Endothelial cell of umbilical vein (primary cell): ENCODE results near the gene PM20D1. TPM values are rescaled to one million over a fixed set of nuclear protein-coding genes. Genes with fewer than 3 reads are reported as not detected.

Experiments
- BruUV-seq: library from RNA; stranded (reverse); fragments of 400-500 nt; replicated peaks from 2 replicates; lab custom pipeline; 2021; lab: Mats Ljungman, UMichigan
- CTCF ChIA-PET: fragments of 300-600, 350-600 bp; sonication (Branson Sonifier 250); formaldehyde crosslinking; loops from one replicate; lab custom pipeline; 2021; ENCODE audit warnings: antibody characterized with exemption, inconsistent platforms; lab: Charles Lee
- POLR2A ChIA-PET: fragments of 300-600, 350-600 bp; sonication (Branson Sonifier 250); formaldehyde crosslinking; loops from one replicate; lab custom pipeline; 2021; ENCODE audit warnings: antibody characterized with exemption, inconsistent platforms; lab: Charles Lee
- DNase-seq: peaks from one replicate; pipeline ENCODE4 v3.0.0-alpha.2; 2011; ENCODE audit warnings: low read depth, low spot score
- FAIRE-seq: peaks from 2 replicates; lab custom pipeline; 2011; peaks lifted over from hg19 to GRCh38; lab: Jason Lieb, UNC
- H2AFZ ChIP-seq: 2 replicates; pipeline ENCODE4 v1.6.0; 2012; ENCODE audit warnings: low read depth, low read length, control low read depth, inconsistent platforms
- H3K27ac ChIP-seq: 2 replicates; pipeline ENCODE4 v1.5.1; 2011; ENCODE audit warnings: low read depth, mild to moderate bottlenecking, control low read depth, low read length, moderate library complexity; ENCODE audit not compliant: insufficient read depth
- H3K27me3 ChIP-seq, 2 experiments: 2 replicates each; pipeline versions ENCODE4 v1.6.0 to v1.6.1; 2011; ENCODE audit warnings: low read length in 2 of 2, mixed read lengths in 1 of 2; ENCODE audit not compliant: control insufficient read depth in 2 of 2, insufficient read depth in 2 of 2
- H3K36me3 ChIP-seq, 2 experiments: 2 replicates in 1 of 2; 3 replicates in 1 of 2; pipeline ENCODE4 v1.5.1; 2011; ENCODE audit warnings: low read length in 2 of 2, mild to moderate bottlenecking in 1 of 2, moderate library complexity in 1 of 2; ENCODE audit not compliant: control insufficient read depth in 2 of 2, insufficient read depth in 2 of 2; ENCODE audit errors: extremely low read depth in 1 of 2
- H3K4me1 ChIP-seq: 3 replicates; pipeline ENCODE4 v1.5.1; 2011; ENCODE audit warnings: mild to moderate bottlenecking, low read length; ENCODE audit not compliant: control insufficient read depth, insufficient read depth; ENCODE audit errors: extremely low read depth
- H3K4me2 ChIP-seq: 2 replicates; pipeline ENCODE4 v1.6.1; 2011; ENCODE audit warnings: low read length, control low read depth, mixed read lengths; ENCODE audit not compliant: insufficient read depth
- H3K4me3 ChIP-seq, 3 experiments: fragments of 200-600 bp in 1 of 3; sonication (generic), shearing (Covaris generic) in 1 of 3; replicated peaks in 1 of 3; 2 replicates each; pipeline ENCODE4 v1.5.1; 2011 to 2016; ENCODE audit warnings: control low read depth in 3 of 3, low read length in 3 of 3, mild to moderate bottlenecking in 2 of 3, inconsistent platforms in 1 of 3, low read depth in 1 of 3, moderate library complexity in 1 of 3; ENCODE audit not compliant: insufficient read depth in 1 of 3
- H3K79me2 ChIP-seq: 2 replicates; pipeline ENCODE4 v1.6.0; 2012; ENCODE audit warnings: low read length, inconsistent platforms; ENCODE audit not compliant: control insufficient read depth, insufficient read depth
- H3K9ac ChIP-seq: replicated peaks from 2 replicates; pipeline ENCODE3; 2011; ENCODE audit warnings: low read length, control low read depth; ENCODE audit not compliant: insufficient read depth; ENCODE audit errors: extremely low read depth
- H3K9me1 ChIP-seq: replicated peaks from 3 replicates; pipeline ENCODE4 v1.6.0; 2011; ENCODE audit warnings: mild to moderate bottlenecking, low read length; ENCODE audit not compliant: control insufficient read depth, insufficient read depth; ENCODE audit errors: extremely low read depth
- H3K9me3 ChIP-seq: replicated peaks from 2 replicates; pipeline ENCODE4 v1.5.1; 2012; ENCODE audit warnings: low read length, inconsistent platforms; ENCODE audit not compliant: control insufficient read depth, insufficient read depth
- H4K20me1 ChIP-seq: replicated peaks from 2 replicates; pipeline ENCODE3; 2011; ENCODE audit warnings: mild to moderate bottlenecking, low read length; ENCODE audit not compliant: control insufficient read depth, insufficient read depth; ENCODE audit errors: extremely low read depth
- CTCF ChIP-seq, 2 donors: IDR thresholded peaks; 1 replicate in 1 of 2; 2 replicates in 1 of 2; pipeline ENCODE4 v1.5.1; 2011; ENCODE audit warnings: low read length in 2 of 2, mild to moderate bottlenecking in 2 of 2, moderate library complexity in 2 of 2, control low read depth in 1 of 2, inconsistent platforms in 1 of 2, low read depth in 1 of 2; ENCODE audit not compliant: insufficient read depth in 1 of 2; ENCODE audit errors: extremely low read depth in 1 of 2
- EZH2 ChIP-seq: IDR thresholded peaks from 2 replicates; pipeline ENCODE4 v1.6.1; 2012; ENCODE audit warnings: borderline replicate concordance, low read depth, mild to moderate bottlenecking, moderate library complexity, low read length, inconsistent platforms; ENCODE audit not compliant: severe bottlenecking
- FOS ChIP-seq: IDR thresholded peaks from 2 replicates; pipeline ENCODE4 v1.6.1; 2011; ENCODE audit warnings: mild to moderate bottlenecking, low read length, moderate library complexity, borderline replicate concordance; ENCODE audit not compliant: insufficient read depth
- GATA2 ChIP-seq: IDR thresholded peaks from 2 replicates; pipeline ENCODE4 v1.7.0; 2011; ENCODE audit warnings: low read depth, mild to moderate bottlenecking, moderate library complexity, mixed read lengths, low read length; ENCODE audit not compliant: insufficient read length, insufficient read depth
- JUN ChIP-seq: IDR thresholded peaks from 2 replicates; pipeline ENCODE4 v1.6.1; 2011; ENCODE audit warnings: borderline replicate concordance, low read depth; ENCODE audit not compliant: insufficient read length, insufficient read depth
- MAX ChIP-seq: IDR thresholded peaks from 2 replicates; pipeline ENCODE4 v1.6.1; 2011; ENCODE audit not compliant: insufficient read depth, insufficient read length
- MYC ChIP-seq: IDR thresholded peaks from one replicate; pipeline ENCODE4 v1.6.1; 2011; ENCODE audit warnings: mild to moderate bottlenecking, low read depth, low read length
- POLR2A ChIP-seq: IDR thresholded peaks from 2 replicates; pipeline ENCODE4 v1.6.1; 2012; ENCODE audit warnings: low read depth, mild to moderate bottlenecking, control low read depth, low read length
- POLR2AphosphoS5 ChIP-seq: IDR thresholded peaks from 2 replicates; pipeline ENCODE4 v1.6.1; 2012; ENCODE audit warnings: low read depth, mild to moderate bottlenecking, control low read depth, low read length, moderate library complexity; ENCODE audit not compliant: insufficient read depth
- dilution Hi-C: fragments of 300-500 bp; cut with MboI; formaldehyde crosslinking; loops from one replicate; pipeline ENCODE4 v1.15.0; 2019; ENCODE audit warnings: low sequenced_read_pairs; ENCODE audit not compliant: extremely low pct_ligation_motif_present
- intact Hi-C: fragments of 100-400 bp; cut with micrococcal nuclease; formaldehyde crosslinking; loops from one replicate; pipeline ENCODE4 v1.10.0; 2022
- polyA plus RNA-seq, 4 experiments: library from polyadenylated mRNA; depleted of rRNA in 3 of 4; stranded (reverse) in 3 of 4; unstranded in 1 of 4; fragments of >200 nt; gene quantifications; 2 replicates each; pipeline versions ENCODE4 v1.2.1 to v1.2.3, GENCODE V29; 2011 to 2012; ENCODE audit warnings: missing spikeins in 1 of 4
- total RNA-seq: library from RNA; stranded (reverse); gene quantifications from 2 replicates; pipeline ENCODE4 v1.2.3, GENCODE V29; 2021

Gene PM20D1
- total and polyA plus RNA-seq, 2 donors (not counting 3 experiments of a cell fraction or from before 2014, with no cell fraction given): 0.11 TPM; not detected in 1

GRCh38 chr1:205810448-205811157, 39.3 kb downstream of the PM20D1 start:
- Histone ChIP-seq H3K4me3 (no peak overlapping the region), H3K79me2 (peaks cover 3% of the 10 kb centered on the region), H4K20me1 (no peaks in the 10 kb centered on the region), H3K9me1 (no peaks in the 10 kb centered on the region), H3K27ac (no peak overlapping the region), H3K27me3 (no peaks in the 10 kb centered on the region), H3K36me3 (no peaks in the 10 kb centered on the region), H3K4me2 (no peak overlapping the region), H3K4me1 (peaks cover 10% of the 10 kb centered on the region), H3K9me3 (no peaks in the 10 kb centered on the region), H2AFZ (no peak overlapping the region), H3K9ac (no peak overlapping the region)
- ChIA-PET CTCF (interaction anchor here (0.9 to 3.9 kb wide), 11 partner anchors 11 to 167 kb away, joined by 3 to 40 read pairs (median 4); no protein-coding TSS in a partner anchor), POLR2A (no interaction called here)
- no TSS peak for BruUV-seq
- intact Hi-C loops: loop anchor here (5.0 kb wide), 1 partner anchor 97 kb away; no protein-coding TSS in a partner anchor
- TF ChIP-seq CTCF (IDR thresholded peaks at IDR 0.05; ENCODE audit: extremely low read depth in 1 of 2, insufficient read depth in 1 of 2, low read depth in 1 of 2, low read length in 2 of 2): peak; percentile 18 to 22
- no peak for TF ChIP-seq FOS
- FAIRE-seq (no peak), DNase-seq (no peak)
- dilution Hi-C loops: no loop called here

- H4K20me1 ChIP-seq: no peaks in the 10 kb centered on the region
- FAIRE-seq (no peak), DNase-seq (no peak)
- TF ChIP-seq GATA2 (no peak), JUN (no peak), MAX (no peak), MYC (no peak), EZH2 (no peak), POLR2A (no peak), CTCF (IDR thresholded peaks at IDR 0.05; ENCODE audit: extremely low read depth in 1 of 2, insufficient read depth in 1 of 2, low read depth in 1 of 2, low read length in 2 of 2) (no peak), POLR2AphosphoS5 (no peak), FOS (no peak)
- H3K4me3 ChIP-seq: no peak overlapping the region
- ChIA-PET CTCF (interaction anchor here (0.9 to 3.9 kb wide), 7 partner anchors 10 to 167 kb away, joined by 3 to 40 read pairs (median 9); no protein-coding TSS in a partner anchor), POLR2A (no interaction called here)
- H3K79me2 ChIP-seq: peaks cover 3% of the 10 kb centered on the region
- H3K27me3 ChIP-seq: no peaks in the 10 kb centered on the region
- no TSS peak for BruUV-seq
- H3K27ac ChIP-seq: no peak overlapping the region
- H3K4me1 ChIP-seq: peaks cover 10% of the 10 kb centered on the region
- H2AFZ ChIP-seq: no peak overlapping the region
- no peak overlapping the region for H3K9ac ChIP-seq
- no peaks in the 10 kb centered on the region for H3K36me3 ChIP-seq
- dilution Hi-C loops: no loop called here
- H3K9me3 ChIP-seq: no peaks in the 10 kb centered on the region
- intact Hi-C loops: loop anchor here (5.0 kb wide), 1 partner anchor 97 kb away; no protein-coding TSS in a partner anchor
- H3K4me2 ChIP-seq: no peak overlapping the region
- no peaks in the 10 kb centered on the region for H3K9me1 ChIP-seq
Observed at GRCh38 chr1:205809942-205810345, 40.0 kb downstream of the PM20D1 start.
